Epithelial cell of prostate (primary cell): ENCODE data around the gene GALM.
"Not testable (repeated sequence)": the region's sequence is repeated elsewhere in the genome, so short reads cannot be mapped to it uniquely, and the experiment has no call there.

Experiments used
- DNase-seq: peaks from one replicate; pipeline ENCODE4 v3.0.0-alpha.2; 2011; ENCODE audit warnings: low read depth, low spot score
- H3K27ac ChIP-seq: fragments of 450-650 bp; 2 replicates; pipeline ENCODE4 v1.5.1; 2017; ENCODE audit warnings: mild to moderate bottlenecking

Gene GALM

DNA sequence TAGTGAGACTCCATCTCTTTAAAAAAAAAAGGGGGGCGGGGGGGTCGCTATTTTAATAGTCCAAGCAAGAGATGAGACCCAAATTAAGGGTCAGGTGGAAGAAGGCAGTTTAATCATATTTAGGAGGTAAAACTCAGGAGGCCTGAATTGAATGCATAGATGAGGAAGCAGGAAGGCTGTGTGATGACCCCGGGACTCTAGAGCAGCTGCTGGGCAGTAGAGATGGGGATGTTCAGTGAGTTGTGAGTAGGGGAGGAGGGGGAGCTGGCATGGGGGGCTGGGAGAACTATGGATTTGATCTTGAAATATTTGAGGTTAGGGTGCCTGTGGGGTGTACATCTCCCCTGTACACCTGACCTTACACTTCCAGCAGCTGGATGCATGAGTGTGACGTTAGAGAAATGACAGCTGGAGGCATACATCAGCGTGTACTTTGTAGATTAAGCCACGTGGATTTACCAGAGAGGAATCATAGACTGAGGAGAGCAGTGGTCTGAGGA, 41.0 kb downstream of the GALM start:
- no peak for DNase-seq
- no peak overlapping the region for H3K27ac ChIP-seq

DNA sequence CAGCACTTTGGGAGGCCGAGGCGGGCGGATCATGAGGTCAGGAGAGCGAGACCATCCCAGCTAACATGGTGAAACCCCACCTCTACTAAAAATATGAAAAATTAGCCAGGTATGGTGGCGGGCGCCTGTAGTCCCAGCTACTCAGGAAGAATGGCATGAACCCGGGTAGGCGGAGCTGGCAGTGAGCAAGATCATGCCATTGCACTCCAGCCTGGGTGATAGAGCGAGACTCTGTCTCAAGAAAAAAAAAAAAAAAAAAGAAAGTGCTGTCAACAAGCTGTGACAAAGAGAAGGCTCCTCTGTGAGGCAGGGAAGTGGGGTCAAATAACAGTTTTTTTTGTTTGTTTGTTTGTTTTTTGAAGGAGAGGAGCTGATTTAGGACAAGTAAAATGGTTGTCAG, 42.6 kb downstream of the GALM start:
- DNase-seq, H3K27ac ChIP-seq: not testable (repeated sequence)

DNA sequence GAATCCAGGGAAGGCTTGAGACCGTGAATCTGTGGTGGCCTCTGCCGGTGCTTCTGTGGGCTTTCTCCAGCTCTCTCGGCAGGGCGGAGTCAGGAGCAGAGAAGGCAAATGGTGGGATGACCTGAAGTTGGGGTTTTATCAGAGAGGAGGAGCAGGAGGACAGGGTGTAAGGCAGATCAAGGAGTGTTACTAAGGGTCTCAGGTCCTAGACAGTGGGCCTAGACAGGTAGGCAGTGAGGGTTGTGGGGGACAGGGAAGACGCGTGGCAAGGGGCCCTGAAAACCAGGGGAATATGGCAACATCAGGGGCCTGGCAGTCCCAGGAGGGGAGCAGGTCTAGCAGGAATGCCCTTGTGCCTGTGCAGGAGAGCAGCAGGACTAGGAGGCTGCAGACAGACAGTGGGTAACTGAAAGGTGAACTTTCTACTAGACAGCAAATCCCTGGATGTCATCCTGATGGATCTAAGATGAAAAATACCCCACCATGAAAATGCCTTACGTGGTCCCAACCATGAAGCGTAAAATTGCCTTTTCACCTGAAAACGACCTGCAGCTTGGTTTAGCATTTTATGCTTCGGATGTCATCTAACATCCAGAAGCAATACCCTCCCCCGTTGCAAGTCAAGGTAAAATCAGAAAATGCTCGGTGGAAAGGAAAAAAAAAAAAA, 43.1 kb downstream of the GALM start:
- no peak for DNase-seq
- H3K27ac ChIP-seq: no peak overlapping the region

- no peak overlapping the region for H3K27ac ChIP-seq
- no peak for DNase-seq
Observed at GRCh38 chr2:38709567-38710194, 43.8 kb downstream of the GALM start.

DNA sequence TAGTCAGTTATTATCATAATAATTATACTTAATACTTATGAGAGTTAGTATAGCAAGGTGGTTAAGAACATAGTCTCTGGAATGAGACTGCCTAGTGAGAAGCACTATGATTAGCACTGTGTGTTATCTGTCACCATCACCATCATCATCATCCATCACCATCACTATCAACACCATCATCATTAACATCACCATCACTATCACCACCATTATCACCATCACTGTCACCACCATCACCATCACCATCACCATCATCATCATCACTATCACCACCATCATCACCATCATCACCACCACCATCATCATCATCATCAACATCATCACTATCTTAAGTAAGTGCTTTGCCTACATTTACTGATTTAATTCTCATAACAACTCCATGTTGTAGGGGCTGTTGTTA, 45.6 kb downstream of the GALM start:
- H3K27ac ChIP-seq: no peak overlapping the region
- no peak for DNase-seq

GRCh38 chr2:38712413-38712812, 46.5 kb downstream of the GALM start:
- no peak for DNase-seq
- no peak overlapping the region for H3K27ac ChIP-seq

DNA sequence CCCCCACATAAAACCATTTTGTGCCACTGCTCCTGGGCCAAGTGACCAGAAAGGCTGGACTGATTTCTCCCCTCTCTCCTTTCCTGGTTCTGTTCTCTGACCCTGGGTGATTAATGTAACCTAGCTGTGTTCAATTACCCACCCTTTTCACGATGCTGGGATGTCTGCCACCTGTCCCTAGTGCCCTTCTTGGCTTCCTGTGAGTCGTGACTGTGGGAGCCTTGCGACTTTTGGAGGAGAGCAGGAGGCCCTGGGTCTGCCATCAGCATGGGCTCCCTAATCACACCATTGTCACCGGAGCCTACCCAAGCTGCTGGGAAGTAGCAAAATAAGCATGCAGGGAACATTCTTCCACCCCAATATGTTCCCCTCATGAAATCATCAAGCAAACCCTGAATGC, 47.0 kb downstream of the GALM start:
- no peak for DNase-seq
- no peak overlapping the region for H3K27ac ChIP-seq

GRCh38 chr2:38713338-38713737, 47.4 kb downstream of the GALM start:
- H3K27ac ChIP-seq: no peak overlapping the region
- no peak for DNase-seq

GRCh38 chr2:38714941-38715340, 49.0 kb downstream of the GALM start:
- DNase-seq, H3K27ac ChIP-seq: not testable (repeated sequence)

DNA sequence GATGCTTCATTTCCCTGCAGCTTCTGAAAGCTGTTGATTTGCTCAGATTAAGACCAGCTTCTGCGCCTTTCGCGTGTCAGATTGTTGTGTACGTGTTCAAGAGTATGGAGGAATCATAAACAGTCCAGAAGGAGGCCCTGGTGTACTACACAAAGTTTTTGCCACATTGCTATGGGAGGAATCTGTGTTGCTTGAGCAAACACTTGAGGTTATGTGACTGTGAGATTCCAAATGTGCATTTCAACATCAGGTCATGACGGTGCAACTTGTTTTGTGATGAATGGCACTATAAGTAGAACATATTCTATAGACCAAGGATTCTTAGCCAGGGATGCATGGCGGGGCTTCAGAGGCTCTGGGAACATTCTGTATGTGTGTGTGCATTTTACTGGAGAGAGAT, 50.3 kb downstream of the GALM start:
- no peak for DNase-seq
- no peak overlapping the region for H3K27ac ChIP-seq

DNA sequence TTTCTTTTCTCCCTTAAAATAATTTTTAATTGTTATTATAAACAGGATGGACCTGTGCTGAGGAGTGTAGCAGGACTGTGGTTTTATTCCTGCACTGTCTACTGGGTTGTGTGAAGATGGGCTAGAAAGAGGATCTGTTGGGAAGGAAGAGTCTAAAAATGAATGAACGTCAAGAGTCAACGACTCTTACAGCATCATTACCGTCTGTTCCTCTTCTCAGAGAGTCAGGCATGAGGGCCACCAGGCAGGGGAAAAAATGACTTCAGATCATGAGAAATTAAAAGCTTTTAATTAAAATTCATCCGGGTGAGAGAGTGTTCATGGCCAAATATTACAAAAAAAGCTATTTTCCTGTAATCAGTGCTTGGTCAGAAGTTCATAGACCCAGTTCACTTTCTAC, 52.7 kb downstream of the GALM start:
- DNase-seq: no peak
- H3K27ac ChIP-seq: no peak overlapping the region

- DNase-seq: no peak
- H3K27ac ChIP-seq: no peak overlapping the region
Observed at GRCh38 chr2:38719706-38720105, 53.8 kb downstream of the GALM start.

DNA sequence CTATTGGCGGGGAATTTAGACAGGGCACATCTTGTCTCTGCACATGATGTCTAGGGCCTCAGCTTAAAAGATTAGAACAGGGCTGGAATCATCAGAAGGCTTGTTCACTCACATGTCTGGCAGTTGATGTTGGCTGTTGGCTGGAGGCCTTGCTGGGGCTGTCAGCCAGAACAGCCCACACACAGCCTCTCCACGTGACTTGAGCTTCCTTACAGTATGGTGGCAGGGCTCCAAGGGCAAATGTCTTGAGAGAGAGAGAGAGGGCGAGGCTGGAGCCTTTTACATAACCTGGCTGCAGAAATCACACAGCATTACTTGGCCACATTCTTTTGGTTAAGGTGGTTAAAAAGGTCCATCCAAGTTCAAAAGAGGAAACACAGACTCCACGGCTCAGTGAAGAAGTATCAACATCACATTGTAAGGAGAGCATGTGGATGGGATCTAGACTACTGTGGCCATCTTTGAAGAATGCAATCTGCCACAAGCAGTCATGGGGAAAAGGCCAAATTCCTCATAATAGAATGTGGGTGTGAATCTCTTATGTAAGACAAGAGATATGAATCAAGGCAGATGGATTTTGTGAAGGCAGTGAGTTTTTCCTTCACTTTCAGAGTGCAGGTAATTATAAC, 54.8 kb downstream of the GALM start:
- DNase-seq: peak; percentile 91
- peak overlapping the region; percentile 22 for H3K27ac ChIP-seq

GRCh38 chr2:38722271-38723061, 56.6 kb downstream of the GALM start:
- no peak for DNase-seq
- H3K27ac ChIP-seq: no peak overlapping the region

DNA sequence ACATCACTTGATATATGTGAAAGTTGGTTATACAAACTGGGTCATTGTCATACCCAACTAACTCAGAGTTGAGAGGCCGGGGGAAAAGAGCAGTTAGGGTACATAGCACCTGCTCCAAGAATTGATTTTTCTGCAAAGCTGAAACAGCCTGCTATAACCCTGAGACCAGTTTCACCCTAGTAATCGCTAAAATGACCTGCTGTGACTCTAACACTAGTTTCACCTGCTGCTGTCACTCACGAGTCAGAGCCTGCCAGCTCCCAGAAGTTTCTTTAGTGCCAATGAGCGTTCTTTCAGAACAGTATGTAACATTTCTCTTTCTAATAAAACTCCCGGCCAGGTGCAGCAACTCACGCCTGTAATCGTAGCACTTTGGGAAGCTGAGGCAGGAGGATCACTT, 57.3 kb downstream of the GALM start:
- DNase-seq: no peak
- H3K27ac ChIP-seq: no peak overlapping the region

DNA sequence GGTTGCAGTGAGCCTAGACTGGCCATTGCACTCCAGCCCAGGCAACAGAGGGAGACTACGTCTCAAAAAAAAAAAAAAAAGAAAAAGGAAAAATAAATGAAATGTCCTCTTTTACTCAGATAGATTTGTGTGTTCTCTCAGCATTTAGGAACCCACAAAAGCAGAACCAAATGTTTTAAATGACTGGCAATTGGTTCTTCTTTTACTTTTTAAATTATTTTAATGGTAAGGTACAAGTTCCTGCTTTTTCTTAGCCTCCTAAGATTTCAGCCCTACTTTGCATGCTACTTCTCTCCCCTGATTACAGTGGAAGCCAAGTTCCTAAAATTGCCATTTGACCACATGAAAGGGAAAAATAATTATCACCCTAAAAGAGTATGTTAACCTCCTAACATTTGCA, 61.7 kb downstream of the GALM start:
- no peak for DNase-seq

DNA sequence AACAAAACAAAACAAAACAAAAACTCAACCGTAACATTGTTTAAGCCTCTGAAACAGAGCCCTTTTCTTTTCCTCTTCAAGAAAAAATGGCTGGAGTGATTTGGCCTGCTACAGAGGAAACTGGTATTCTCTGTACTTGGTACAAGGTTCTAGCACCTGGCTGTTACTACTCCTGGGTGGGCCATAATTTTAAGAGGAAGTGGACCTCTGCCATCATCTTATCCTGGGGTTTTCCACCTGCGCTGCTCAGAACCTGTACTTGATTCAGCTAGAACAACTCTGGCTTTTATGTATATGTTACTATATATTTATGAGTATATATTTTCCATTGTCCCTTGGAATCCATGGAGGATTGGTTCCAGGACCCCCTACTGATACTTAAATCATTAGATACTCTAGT, 62.8 kb downstream of the GALM start:
- DNase-seq: no peak
- no peak overlapping the region for H3K27ac ChIP-seq

More for the DNA sequence above, 61.7 kb downstream of the GALM start:
- H3K27ac ChIP-seq: no peak overlapping the region

- H3K27ac ChIP-seq: no peak overlapping the region
- DNase-seq: no peak
Observed at GRCh38 chr2:38731090-38731489, 65.2 kb downstream of the GALM start.

DNA sequence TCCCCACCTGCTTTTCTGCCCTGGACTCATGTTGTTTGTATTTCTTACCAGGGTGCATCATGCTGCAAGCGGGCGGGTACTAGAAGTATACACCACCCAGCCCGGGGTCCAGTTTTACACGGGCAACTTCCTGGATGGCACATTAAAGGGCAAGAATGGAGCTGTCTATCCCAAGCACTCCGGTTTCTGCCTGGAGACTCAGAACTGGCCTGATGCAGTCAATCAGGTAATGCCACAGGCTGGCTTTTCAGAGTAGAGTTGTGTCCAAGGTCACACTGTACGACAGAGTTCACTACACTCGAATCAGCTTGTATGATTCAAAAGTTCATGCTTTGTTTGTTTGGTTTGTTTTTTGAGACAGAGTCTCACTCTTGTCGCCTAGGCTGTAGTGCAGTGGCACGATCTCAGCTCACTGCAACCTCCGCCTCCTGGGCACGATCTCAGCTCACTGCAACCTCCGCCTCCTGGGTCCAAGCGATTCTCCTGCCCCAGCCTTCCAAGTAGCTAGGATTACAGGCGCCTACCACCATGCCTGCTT, 65.8 kb downstream of the GALM start:
- no peak overlapping the region for H3K27ac ChIP-seq
- DNase-seq: no peak

DNA sequence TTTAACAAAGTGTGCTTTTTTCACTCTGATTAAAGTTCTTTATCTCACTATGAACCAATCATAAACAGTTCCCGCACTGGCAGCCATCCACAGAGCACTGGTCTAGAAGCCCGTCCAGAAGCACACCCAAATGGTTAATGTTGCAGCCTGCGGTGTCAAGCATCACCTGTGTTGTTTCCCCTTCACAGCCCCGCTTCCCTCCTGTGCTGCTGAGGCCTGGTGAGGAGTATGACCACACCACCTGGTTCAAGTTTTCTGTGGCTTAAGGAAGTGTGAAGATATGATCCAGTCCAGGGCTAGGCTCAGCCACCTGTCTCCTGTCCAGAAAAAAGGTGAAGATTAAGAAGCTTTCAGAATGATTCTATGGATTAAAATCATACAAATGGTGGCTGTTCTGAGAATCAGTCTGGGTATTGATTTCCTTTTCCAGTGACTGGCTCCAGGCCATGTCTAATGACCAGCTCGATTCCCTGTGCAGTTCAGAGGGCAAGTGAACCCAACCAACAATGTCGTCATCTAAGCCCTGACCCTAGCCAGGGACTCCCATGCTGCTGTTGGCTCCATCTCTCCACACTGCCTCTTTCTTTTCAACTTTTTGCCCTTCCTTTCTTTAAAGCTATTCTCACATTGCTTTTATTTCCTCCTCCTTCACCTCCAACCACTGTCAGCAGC, 67.5 kb downstream of the GALM start:
- DNase-seq: no peak
- no peak overlapping the region for H3K27ac ChIP-seq
